ENCODE measurements around the gene CNBD2.
A peak's percentile ranks its signal among the peaks of the same experiment; 100 is the strongest.
"Not testable (repeated sequence)": the region's sequence is repeated elsewhere in the genome, so short reads cannot be mapped to it uniquely, and the experiment has no call there.

Gene CNBD2

DNA sequence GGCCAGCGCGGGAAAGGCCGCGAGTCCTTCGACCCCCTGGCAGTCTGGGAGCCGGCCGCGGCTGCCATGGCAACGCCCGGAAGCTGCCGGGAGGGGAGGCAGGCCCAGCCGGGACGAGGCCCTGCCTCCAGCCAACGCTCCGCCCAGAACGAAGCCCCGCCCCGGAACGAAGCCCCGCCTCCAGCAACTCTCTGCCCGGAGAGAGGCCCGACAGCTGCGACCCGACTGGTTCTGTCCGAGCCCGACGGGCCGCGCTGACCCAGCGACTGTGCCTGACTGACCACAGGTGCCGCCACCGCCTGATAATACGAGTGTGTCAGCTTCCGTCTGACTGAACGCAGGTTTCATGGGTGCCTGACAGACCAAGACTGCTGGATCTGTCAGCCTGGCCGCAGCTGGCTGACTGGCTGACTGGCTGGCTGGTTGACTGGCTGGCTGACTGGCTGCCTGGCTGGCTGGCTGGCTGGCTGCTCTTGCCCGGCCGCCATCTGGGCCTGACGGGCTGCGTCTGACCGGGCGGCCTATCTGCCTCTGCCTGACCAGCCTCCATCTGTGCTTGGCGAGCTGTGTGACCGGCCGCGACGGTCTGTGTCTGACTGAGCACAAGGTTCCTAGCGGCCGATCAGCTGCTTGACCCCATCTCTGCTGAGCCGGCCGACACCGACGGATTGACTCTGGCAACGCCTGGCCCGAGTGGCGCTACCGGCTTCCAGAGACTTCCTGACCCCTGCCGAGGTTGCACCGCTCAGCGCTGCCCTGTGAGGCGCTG lies 96.5 kb downstream of the CNBD2 start:
- no peaks in the 10 kb centered on the region for H3K27me3 ChIP-seq (replicated peaks; ENCODE audit: control insufficient read depth, insufficient read depth, low read length)
- peaks cover 34% of the 10 kb centered on the region for H3K4me1 ChIP-seq (ENCODE audit: control insufficient read depth, insufficient read depth, low read length)
- no peaks in the 10 kb centered on the region for H3K36me3 ChIP-seq (ENCODE audit: control insufficient read depth, insufficient read depth, low read length, severe bottlenecking)
- peak overlapping the region; percentile 78 for H3K4me3 ChIP-seq (ENCODE audit: low read length)
- DNase-seq (ENCODE audit: low read depth) = peak; percentile 97
- H3K9ac ChIP-seq (ENCODE audit: low read length) = peak overlapping the region; percentile 81
- H3K9me3 ChIP-seq (ENCODE audit: control insufficient read depth, low read length) = no peaks in the 10 kb centered on the region

DNA sequence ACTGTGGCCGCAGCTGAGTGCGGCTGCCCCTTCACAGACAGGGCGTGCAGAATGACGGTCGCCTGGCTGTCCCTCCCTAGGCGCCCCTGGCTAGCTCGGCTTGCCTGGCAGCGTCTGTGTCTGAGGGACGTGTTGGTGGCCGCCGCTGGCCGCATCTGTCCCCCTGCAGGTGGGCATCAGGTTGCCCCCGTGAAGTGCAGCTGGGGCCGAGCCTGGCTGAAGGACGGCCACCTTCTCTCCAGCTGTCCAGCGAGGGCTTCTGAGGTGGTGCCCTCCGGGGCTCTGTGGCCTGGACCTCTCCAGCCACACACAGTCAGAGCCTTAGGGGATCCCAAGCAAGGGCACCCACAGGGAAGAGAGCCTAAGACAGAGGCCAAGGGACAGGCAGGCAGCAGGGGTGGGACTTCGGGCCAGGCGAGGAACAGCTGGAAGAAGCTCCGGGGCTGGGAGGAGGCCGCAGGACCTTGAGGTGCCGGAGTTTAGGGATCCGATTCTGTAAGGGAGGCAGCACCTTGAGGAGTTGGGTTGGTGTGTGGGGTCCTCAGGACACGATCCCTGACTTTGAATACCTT lies 97.1 kb downstream of the CNBD2 start:
- H3K4me3 ChIP-seq (ENCODE audit: low read length) = peak overlapping the region; percentile 78
- no peaks in the 10 kb centered on the region for H3K27me3 ChIP-seq (replicated peaks; ENCODE audit: control insufficient read depth, insufficient read depth, low read length)
- H3K9ac ChIP-seq (ENCODE audit: low read length) = peak overlapping the region; percentile 81
- no peaks in the 10 kb centered on the region for H3K9me3 ChIP-seq (ENCODE audit: control insufficient read depth, low read length)
- H3K4me1 ChIP-seq (ENCODE audit: control insufficient read depth, insufficient read depth, low read length) = peaks cover 41% of the 10 kb centered on the region
- H3K36me3 ChIP-seq (ENCODE audit: control insufficient read depth, insufficient read depth, low read length, severe bottlenecking) = no peaks in the 10 kb centered on the region
- no peak for DNase-seq (ENCODE audit: low read depth)

GRCh38 chr20:36066777-36067176 lies 98.4 kb downstream of the CNBD2 start:
- H3K9ac ChIP-seq (ENCODE audit: low read length) = no peak overlapping the region
- no peaks in the 10 kb centered on the region for H3K9me3 ChIP-seq (ENCODE audit: control insufficient read depth, low read length)
- H3K27me3 ChIP-seq (replicated peaks; ENCODE audit: control insufficient read depth, insufficient read depth, low read length) = no peaks in the 10 kb centered on the region
- H3K4me1 ChIP-seq (ENCODE audit: control insufficient read depth, insufficient read depth, low read length) = peaks cover 38% of the 10 kb centered on the region
- no peak overlapping the region for H3K4me3 ChIP-seq (ENCODE audit: low read length)
- no peak for DNase-seq (ENCODE audit: low read depth)
- H3K36me3 ChIP-seq (ENCODE audit: control insufficient read depth, insufficient read depth, low read length, severe bottlenecking) = no peaks in the 10 kb centered on the region

GRCh38 chr20:36068526-36068925 lies 100.1 kb downstream of the CNBD2 start:
- H3K4me1 ChIP-seq (ENCODE audit: control insufficient read depth, insufficient read depth, low read length) = peaks cover 22% of the 10 kb centered on the region
- not testable (repeated sequence) for H3K9me3 ChIP-seq (ENCODE audit: control insufficient read depth, low read length); DNase-seq (ENCODE audit: low read depth); H3K9ac ChIP-seq (ENCODE audit: low read length); H3K36me3 ChIP-seq (ENCODE audit: control insufficient read depth, insufficient read depth, low read length, severe bottlenecking); H3K27me3 ChIP-seq (replicated peaks; ENCODE audit: control insufficient read depth, insufficient read depth, low read length); H3K4me3 ChIP-seq (ENCODE audit: low read length)

DNA sequence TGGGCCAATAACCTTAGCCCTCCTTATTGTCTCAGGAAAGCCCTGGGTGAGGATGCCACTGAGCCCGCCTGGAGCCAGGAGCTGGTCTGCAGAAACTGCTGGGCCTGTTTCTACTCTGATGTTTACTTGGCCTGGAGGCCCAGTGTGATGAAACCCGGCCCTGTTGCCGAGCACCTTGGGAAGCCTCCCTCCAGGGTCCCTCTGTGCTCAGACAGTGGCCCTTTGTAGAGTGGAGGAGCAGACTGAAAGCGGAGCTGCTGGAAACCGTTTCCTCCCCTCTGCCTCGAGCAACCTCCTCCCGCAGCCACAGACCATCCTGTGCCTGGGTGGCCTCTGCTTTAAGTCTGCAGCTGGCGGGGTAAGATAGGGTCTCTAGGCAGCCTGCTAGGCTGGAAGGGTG lies 102.1 kb downstream of the CNBD2 start:
- Histone ChIP-seq H3K9ac (ENCODE audit: low read length) (no peak overlapping the region), H3K9me3 (ENCODE audit: control insufficient read depth, low read length) (no peaks in the 10 kb centered on the region), H3K4me1 (ENCODE audit: control insufficient read depth, insufficient read depth, low read length) (peaks cover 8% of the 10 kb centered on the region), H3K4me3 (ENCODE audit: low read length) (no peak overlapping the region), H3K27me3 (replicated peaks; ENCODE audit: control insufficient read depth, insufficient read depth, low read length) (no peaks in the 10 kb centered on the region), H3K36me3 (ENCODE audit: control insufficient read depth, insufficient read depth, low read length, severe bottlenecking) (no peaks in the 10 kb centered on the region)
- peak; percentile 43 for DNase-seq (ENCODE audit: low read depth)

DNA sequence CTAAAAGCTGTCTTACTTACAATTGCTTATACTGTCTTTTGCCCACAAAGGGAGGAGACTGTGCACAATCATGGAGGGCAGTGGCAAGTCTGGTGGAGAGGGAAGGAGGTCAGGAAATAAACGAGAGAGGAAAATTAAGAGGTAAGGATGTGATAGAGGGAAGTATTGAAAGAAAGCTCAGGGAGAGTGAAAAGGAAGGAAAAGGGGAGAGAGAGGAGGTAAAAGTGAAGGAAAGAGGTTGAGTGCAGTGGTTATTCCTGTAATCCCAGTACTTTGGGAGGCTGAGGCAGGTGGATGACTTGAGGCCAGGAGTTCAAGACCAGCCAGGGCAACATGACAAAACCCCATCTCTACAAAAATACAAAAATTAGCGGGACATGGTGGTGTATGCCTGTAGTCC lies 103.5 kb downstream of the CNBD2 start:
- Histone ChIP-seq H3K27me3 (replicated peaks; ENCODE audit: control insufficient read depth, insufficient read depth, low read length) (no peaks in the 10 kb centered on the region), H3K4me1 (ENCODE audit: control insufficient read depth, insufficient read depth, low read length) (peaks cover 7% of the 10 kb centered on the region), H3K9me3 (ENCODE audit: control insufficient read depth, low read length) (no peaks in the 10 kb centered on the region), H3K9ac (ENCODE audit: low read length) (no peak overlapping the region), H3K36me3 (ENCODE audit: control insufficient read depth, insufficient read depth, low read length, severe bottlenecking) (no peaks in the 10 kb centered on the region), H3K4me3 (ENCODE audit: low read length) (no peak overlapping the region)
- DNase-seq (ENCODE audit: low read depth) = no peak

DNA sequence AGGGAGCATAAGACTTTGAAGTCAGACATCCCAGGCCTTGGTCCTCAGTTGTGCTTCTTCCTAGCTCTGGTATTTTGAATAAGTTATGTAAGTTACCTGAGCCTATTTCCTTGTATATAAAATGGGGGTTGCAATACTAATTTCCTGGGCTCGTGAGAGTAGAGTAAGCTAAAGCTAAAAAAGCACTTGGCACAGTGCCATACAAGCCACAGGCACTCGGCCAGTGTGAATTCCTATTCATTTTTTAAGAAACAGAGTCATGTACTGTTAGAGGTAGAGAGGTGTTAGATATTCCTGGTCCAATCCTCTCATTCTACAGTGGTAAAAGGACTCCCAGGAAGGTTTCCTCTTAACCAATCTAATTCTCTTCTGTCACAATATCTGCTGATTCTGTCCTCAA lies 106.6 kb downstream of the CNBD2 start:
- Histone ChIP-seq H3K9ac (ENCODE audit: low read length) (no peak overlapping the region), H3K9me3 (ENCODE audit: control insufficient read depth, low read length) (no peaks in the 10 kb centered on the region), H3K4me3 (ENCODE audit: low read length) (no peak overlapping the region), H3K36me3 (ENCODE audit: control insufficient read depth, insufficient read depth, low read length, severe bottlenecking) (no peaks in the 10 kb centered on the region), H3K27me3 (replicated peaks; ENCODE audit: control insufficient read depth, insufficient read depth, low read length) (no peaks in the 10 kb centered on the region), H3K4me1 (ENCODE audit: control insufficient read depth, insufficient read depth, low read length) (peaks cover 7% of the 10 kb centered on the region)
- no peak for DNase-seq (ENCODE audit: low read depth)

DNA sequence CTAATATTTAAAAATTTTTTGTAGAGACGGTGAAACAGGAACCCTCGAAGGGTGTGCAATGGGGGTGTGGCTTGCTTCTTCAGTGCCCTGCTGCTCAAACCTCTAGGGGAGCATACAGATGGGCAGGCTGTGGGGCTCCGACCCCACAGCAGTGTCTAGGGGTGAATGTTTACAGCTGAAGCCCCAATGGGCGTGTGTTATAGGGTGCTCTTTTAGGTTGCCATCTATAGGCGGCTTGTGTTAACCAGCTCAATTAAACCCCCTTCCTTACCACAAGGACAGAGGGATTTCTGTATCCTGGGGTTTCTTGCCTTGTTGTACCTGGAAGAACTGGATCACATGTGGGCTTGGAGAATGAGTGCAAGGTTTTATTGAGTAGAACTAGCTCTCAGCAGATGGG lies 109.4 kb downstream of the CNBD2 start:
- not testable (repeated sequence) for H3K36me3 ChIP-seq (ENCODE audit: control insufficient read depth, insufficient read depth, low read length, severe bottlenecking); DNase-seq (ENCODE audit: low read depth); H3K4me1 ChIP-seq (ENCODE audit: control insufficient read depth, insufficient read depth, low read length); H3K4me3 ChIP-seq (ENCODE audit: low read length); H3K9ac ChIP-seq (ENCODE audit: low read length); H3K9me3 ChIP-seq (ENCODE audit: control insufficient read depth, low read length); H3K27me3 ChIP-seq (replicated peaks; ENCODE audit: control insufficient read depth, insufficient read depth, low read length)

DNA sequence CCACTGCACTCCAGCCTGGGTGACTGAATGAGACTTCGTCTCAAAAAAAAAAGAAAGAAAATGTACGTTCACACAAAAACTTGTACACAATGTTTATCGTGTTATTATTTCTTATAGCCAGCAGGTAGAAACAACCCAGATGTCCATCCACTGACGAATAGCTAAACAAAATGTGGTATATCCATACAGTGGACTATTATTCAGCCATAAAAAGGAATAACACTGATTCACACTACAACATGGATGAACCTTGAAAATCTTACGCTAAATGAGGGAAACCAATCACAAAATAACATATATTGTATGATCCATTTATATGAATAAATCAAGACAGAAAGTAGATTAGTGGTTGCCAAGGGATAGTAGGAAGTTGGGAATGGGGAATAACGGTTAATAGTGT lies 111.1 kb downstream of the CNBD2 start:
- Histone ChIP-seq H3K36me3 (ENCODE audit: control insufficient read depth, insufficient read depth, low read length, severe bottlenecking) (no peaks in the 10 kb centered on the region), H3K27me3 (replicated peaks; ENCODE audit: control insufficient read depth, insufficient read depth, low read length) (no peaks in the 10 kb centered on the region), H3K9me3 (ENCODE audit: control insufficient read depth, low read length) (no peaks in the 10 kb centered on the region), H3K4me1 (ENCODE audit: control insufficient read depth, insufficient read depth, low read length) (peaks cover 10% of the 10 kb centered on the region), H3K4me3 (ENCODE audit: low read length) (no peak overlapping the region), H3K9ac (ENCODE audit: low read length) (no peak overlapping the region)
- no peak for DNase-seq (ENCODE audit: low read depth)

GRCh38 chr20:36079984-36080383 lies 111.6 kb downstream of the CNBD2 start:
- H3K36me3 ChIP-seq (ENCODE audit: control insufficient read depth, insufficient read depth, low read length, severe bottlenecking); H3K9ac ChIP-seq (ENCODE audit: low read length); H3K9me3 ChIP-seq (ENCODE audit: control insufficient read depth, low read length); H3K4me3 ChIP-seq (ENCODE audit: low read length); H3K27me3 ChIP-seq (replicated peaks; ENCODE audit: control insufficient read depth, insufficient read depth, low read length); H3K4me1 ChIP-seq (ENCODE audit: control insufficient read depth, insufficient read depth, low read length); DNase-seq (ENCODE audit: low read depth): not testable (repeated sequence)
